ENCODE results near the gene NDRG4. TPM values are rescaled to one million over a fixed set of nuclear protein-coding genes. Genes with fewer than 3 reads are reported as not detected.

The NDRG4 gene
- total RNA-seq, 1 experiment from 2014 or later, result 3.0 TPM

- DNase-seq (ENCODE audit: low read depth), result no peak
Measured at GRCh38 chr16:58508671-58509251, 8.8 kb downstream of the NDRG4 start.

GRCh38 chr16:58509256-58510096, 9.5 kb downstream of the NDRG4 start:
- no peak for DNase-seq (ENCODE audit: low read depth)

GRCh38 chr16:58510097-58510775, 10.3 kb downstream of the NDRG4 start:
- no peak for DNase-seq (ENCODE audit: low read depth)

GRCh38 chr16:58510776-58511628, 11.1 kb downstream of the NDRG4 start:
- DNase-seq (ENCODE audit: low read depth), result no peak

- DNase-seq (ENCODE audit: low read depth), result peak; percentile 54
Measured at GRCh38 chr16:58511933-58512815, 12.2 kb downstream of the NDRG4 start.

- DNase-seq (ENCODE audit: low read depth), result no peak
Measured at GRCh38 chr16:58513874-58514273, 13.9 kb downstream of the NDRG4 start.

- DNase-seq (ENCODE audit: low read depth), result peak; percentile 86
Measured at GRCh38 chr16:58515125-58515870, 15.4 kb downstream of the NDRG4 start, which contains the start of gene SETD6. SETD6 (plus strand) TSS chr16:58515517; CDS start chr16:58515538, 21 bp downstream.

GRCh38 chr16:58515871-58516767, 16.2 kb downstream of the NDRG4 start:
- DNase-seq (ENCODE audit: low read depth), result no peak

GRCh38 chr16:58516768-58517107, 16.8 kb downstream of the NDRG4 start:
- DNase-seq (ENCODE audit: low read depth), result no peak

- DNase-seq (ENCODE audit: low read depth), result no peak
Measured at GRCh38 chr16:58518083-58518979, 18.4 kb downstream of the NDRG4 start.

GRCh38 chr16:58518980-58519368, 19.0 kb downstream of the NDRG4 start:
- no peak for DNase-seq (ENCODE audit: low read depth)

- no peak for DNase-seq (ENCODE audit: low read depth)
Measured at GRCh38 chr16:58519707-58520106, 19.8 kb downstream of the NDRG4 start.

GRCh38 chr16:58530179-58530578, 30.2 kb downstream of the NDRG4 start:
- DNase-seq (ENCODE audit: low read depth), result no peak

GRCh38 chr16:58532414-58532813, 32.5 kb downstream of the NDRG4 start:
- no peak for DNase-seq (ENCODE audit: low read depth)

- DNase-seq (ENCODE audit: low read depth), result no peak
Measured at GRCh38 chr16:58533751-58534470, 34.0 kb downstream of the NDRG4 start.

- no peak for DNase-seq (ENCODE audit: low read depth)
Measured at GRCh38 chr16:58535100-58535499, 35.2 kb downstream of the NDRG4 start.

- no peak for DNase-seq (ENCODE audit: low read depth)
Measured at GRCh38 chr16:58536278-58536677, 36.3 kb downstream of the NDRG4 start.
